NB4 (cell line): ENCODE data around the gene PPIF.

Source experiments
- CTCF ChIP-seq: IDR thresholded peaks from one replicate; pipeline ENCODE4 v1.5.1; 2012; ENCODE audit warnings: low read depth, low read length
- MYC ChIP-seq: IDR thresholded peaks from 2 replicates; pipeline ENCODE4 v1.6.1; 2011; ENCODE audit warnings: low read depth, low read length
- POLR2A ChIP-seq: IDR thresholded peaks from 2 replicates; pipeline ENCODE4 v1.6.1; 2011; ENCODE audit warnings: mild to moderate bottlenecking; ENCODE audit not compliant: insufficient read length; ENCODE audit errors: extremely low read depth
- TF ChIP-seq, protein P1 (sequence below): IDR thresholded peaks from 2 replicates; pipeline ENCODE4 v1.6.1; 2011; ENCODE audit warnings: low read depth, low read length

DNA sequence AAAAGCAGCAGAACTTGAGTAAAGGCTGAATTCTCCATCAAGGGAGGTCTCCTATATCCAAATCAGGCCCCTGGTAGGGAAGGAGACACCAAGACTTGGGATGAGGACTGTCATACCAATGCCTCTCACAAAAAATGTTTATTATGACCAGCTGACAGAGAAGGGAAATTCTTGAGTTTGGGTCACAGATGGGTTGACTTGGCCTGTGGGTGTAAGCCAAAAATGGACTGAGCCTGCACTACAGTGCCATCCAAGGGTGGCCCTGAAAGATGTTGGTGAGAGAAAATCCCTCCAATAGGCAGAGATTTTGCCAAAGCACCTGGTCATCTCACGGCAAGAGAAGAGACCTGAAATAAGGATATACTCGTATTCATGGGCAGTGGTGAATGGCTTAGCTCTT lies 27.0 kb upstream of the PPIF start:
- TF ChIP-seq CTCF (no peak), POLR2A (no peak), MYC (no peak)
- TF ChIP-seq, protein P1, sequence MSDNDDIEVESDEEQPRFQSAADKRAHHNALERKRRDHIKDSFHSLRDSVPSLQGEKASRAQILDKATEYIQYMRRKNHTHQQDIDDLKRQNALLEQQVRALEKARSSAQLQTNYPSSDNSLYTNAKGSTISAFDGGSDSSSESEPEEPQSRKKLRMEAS = no peak
